ENCODE measurements around the gene NMNAT2. TPM values are rescaled to one million over a fixed set of nuclear protein-coding genes. Genes with fewer than 3 reads are reported as not detected.
"Not testable (repeated sequence)": the region's sequence is repeated elsewhere in the genome, so short reads cannot be mapped to it uniquely, and the experiment has no call there.

NMNAT2 gene
- polyA plus RNA-seq, 12 donors = 0.76 to 2.1 (median 1.6) TPM; not detected in 2

GRCh38 chr1:183288583-183288982, 129.6 kb downstream of the NMNAT2 start:
- DNase-seq = no peak

GRCh38 chr1:183287191-183287675, 130.9 kb downstream of the NMNAT2 start:
- DNase-seq = no peak

GRCh38 chr1:183285746-183286145, 132.4 kb downstream of the NMNAT2 start:
- no peak for DNase-seq

- no peak for DNase-seq
Observed at GRCh38 chr1:183285256-183285655, 132.9 kb downstream of the NMNAT2 start.

DNA sequence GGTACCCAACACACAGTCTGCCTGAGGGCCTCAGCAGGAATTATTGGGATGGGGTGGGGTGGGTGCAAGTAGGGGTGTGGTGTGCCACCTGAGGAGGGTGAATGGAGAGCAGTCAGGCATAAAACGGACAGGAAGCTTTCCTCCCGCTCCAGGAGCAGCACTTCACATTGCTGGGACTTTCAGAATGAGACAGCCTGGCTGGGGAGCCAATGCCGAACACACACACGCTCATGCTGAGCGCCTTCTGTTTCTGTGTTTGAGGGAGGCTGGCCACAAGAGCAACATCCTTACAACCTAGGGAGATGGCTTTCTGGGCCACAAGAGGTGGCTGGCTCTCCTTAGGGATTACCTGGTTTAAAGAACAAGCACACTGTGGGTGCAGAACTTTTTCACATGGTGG, 134.1 kb downstream of the NMNAT2 start:
- DNase-seq = no peak

GRCh38 chr1:183283286-183283685, 134.9 kb downstream of the NMNAT2 start:
- DNase-seq = no peak

DNA sequence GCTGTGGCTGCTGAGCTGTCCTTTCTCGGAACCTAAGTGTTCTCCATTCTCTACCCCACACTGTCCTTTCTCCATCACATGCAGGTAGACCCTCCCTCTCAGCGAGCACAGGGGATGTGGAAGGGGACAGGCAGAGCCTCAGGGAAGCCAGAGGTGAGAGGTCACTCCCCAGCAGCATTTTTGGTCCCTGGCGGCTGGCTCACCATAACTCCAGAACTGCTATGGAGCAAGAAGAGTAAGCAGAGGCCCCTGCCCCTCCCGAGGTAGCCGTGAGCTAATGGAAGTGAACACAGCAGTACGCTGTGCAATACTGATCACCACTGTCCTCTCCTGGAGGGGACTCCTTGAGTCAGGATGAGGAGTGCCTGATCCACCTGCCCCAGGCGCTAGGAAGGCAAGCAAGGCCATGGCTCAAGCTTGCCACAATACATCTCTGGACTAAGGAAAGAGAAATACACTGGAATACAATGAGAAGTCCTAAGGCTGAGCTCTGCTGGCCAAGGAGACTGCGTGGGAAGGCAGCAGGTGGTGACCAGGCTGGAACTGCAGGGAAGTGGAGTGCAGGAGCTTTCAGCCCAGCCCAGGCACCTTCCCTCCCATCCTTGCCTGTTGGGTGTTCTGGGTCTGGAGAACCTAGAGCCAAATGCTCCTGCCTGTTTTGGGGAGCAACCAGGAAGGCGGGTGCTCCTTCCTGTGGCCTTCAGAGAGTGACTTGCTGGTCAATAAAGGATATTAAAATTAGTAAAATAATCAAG, 135.9 kb downstream of the NMNAT2 start:
- DNase-seq = no peak

DNA sequence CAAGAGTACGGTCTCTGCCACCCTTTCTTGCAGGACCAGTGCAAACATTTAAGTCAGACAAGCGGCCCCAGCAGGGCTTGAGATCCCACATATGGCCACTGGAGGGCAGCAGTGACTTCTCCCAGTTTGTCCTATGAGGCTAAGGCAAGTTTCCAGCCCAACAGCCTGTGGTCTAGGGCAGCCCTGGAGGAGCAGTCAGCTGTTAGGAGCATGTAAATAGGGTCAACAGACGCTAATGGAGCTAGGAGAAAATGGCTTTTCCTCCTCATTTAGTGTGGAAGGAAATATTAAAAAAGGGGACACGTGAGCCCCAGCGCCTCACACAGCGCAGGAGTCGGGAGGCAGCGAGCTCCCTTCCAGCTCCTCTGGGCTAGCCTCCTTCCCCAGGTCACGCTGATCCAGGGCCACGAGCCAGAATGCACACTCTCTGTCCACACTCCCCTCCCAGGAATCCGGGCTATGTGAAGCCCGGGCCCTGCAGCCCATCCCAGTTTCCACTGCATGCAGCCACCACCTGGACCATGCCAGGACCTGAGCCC, 136.6 kb downstream of the NMNAT2 start:
- DNase-seq = peak; percentile 95

DNA sequence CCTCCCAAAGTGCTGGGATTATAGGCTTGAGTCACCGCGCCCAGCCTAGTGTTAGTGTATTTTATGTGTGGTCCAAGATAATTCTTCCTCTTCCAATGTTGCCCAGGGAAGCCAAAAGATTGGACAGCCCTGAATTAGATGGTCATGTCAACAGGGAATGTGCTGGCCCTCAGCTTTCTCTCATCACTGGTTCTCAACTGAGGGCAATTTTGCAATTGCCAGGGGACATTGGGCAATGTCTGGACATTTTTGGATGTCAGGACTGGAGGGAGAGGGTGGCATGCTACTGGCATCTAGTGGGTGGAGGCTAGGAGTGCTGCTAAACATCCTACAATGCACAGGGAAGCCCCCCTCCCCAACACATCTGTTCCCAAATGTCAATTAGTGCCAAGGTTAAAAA, 137.1 kb downstream of the NMNAT2 start:
- DNase-seq = no peak

GRCh38 chr1:183279835-183280234, 138.3 kb downstream of the NMNAT2 start:
- DNase-seq = no peak

DNA sequence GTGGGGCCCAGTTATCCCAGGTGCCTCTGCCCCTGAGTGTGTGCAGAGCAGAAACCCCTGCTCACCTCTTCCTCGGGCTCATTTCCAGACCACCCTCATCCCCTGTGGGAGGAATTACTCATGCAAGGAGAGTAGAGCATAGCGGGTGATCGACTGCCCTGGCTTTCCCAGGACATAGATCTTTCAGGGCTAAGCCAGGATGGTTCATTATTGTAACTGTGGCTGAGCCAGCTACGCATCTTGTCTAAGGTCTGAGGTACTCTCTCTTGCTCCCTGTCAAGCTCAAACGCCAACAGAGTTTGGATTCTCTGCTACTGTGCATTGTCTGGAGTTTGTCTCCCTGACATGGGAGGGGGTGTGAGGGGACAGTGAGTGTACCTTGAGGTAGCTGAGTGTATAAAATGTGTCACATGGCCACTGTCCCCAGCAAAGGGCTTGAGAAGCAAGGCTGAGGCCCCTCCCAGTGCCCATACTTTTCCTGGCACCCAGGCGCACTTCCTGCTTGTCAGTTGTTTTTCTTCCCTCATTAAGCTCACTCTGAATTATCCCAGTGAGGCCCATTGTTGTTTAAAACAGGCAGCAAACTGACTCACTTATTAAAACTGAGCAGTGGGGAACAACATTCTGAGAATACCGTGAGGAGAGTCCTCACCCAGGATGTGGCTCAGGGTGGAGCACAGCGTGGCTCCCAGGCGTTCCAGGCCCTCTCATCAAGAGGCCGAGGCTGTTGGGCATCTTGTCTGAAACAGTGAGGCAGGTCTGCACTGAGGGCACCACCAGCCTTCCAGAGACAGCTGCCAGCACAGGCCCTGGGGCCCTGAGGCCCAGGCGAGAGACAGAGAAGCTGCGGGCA, 139.2 kb downstream of the NMNAT2 start:
- DNase-seq = no peak

DNA sequence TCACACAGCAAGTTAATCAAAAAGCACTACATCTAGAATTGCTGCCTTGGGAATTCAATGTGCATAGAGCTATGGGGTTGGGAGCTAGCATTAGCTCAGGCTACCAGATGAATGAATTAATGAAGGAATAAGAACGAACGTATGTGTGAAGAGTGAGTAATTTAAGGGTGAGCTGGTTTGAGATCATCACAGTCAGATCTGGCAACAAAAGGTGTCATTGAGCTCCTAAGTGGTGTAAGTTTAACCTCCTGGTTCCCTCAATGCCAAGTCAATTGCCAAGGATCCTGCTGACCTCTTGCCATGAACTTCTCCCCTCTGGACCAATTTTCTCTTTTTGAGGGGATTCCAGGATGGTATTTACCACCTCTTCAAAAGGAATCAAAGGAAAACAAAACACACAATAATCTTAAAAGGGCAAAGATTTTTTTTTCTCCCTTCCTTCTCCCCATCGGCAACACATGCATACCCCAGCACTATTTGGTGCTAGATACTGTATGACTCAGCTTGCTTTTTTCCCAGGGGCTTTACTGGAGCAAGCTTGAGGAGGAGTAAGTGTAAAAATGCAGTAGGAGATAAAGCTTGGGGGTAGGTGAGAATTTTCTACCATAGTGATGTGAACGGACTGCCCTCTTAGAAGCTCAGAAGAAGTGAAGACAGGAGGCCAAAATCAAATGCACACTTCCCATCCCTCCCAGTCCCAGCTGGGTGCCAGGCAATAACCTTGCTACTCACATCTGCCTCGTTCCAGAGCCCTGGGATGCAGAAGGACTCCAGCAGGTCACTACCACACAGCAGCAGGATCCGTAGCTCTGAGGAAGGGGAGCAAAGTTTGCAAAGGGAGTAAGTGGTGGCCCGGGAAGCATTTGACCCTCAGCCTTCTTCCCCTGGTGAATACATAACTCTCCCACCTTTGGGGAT, 140.1 kb downstream of the NMNAT2 start:
- DNase-seq = no peak

DNA sequence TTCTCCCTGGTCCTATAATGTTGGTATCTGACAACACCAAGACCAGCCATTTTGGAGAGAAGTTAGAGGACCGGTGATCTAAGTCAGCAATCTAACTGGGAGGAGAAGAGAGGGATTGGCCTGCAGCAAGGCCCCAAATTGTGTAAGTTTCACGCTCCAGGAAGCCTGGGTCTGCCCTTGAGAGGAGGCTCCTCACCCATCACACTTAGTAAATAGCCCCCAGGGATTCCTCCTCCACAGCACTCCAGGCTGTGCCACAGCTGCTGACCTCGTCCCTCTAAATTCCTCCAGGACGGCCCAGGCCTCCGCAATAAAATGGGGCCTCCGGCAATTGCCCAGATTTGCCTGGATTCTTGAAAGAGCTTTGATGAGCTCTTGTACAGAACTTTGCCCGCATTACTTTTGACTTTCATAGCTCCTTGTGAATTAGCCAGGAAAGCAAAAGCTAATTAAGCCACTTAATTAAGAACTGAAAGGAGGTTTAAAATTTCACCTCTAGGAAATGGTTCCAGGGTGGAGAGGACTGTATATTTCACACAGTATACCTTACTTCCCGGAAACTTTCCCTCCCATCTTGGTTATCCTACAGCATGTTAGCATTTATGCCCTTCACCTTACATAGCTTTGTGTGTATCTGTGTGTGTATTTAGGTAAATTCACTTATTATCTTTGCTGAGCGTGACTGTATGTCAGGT, 141.6 kb downstream of the NMNAT2 start:
- no peak for DNase-seq

GRCh38 chr1:183275322-183275721, 142.9 kb downstream of the NMNAT2 start:
- DNase-seq = no peak

- no peak for DNase-seq
Observed at GRCh38 chr1:183274836-183275235, 143.3 kb downstream of the NMNAT2 start.

DNA sequence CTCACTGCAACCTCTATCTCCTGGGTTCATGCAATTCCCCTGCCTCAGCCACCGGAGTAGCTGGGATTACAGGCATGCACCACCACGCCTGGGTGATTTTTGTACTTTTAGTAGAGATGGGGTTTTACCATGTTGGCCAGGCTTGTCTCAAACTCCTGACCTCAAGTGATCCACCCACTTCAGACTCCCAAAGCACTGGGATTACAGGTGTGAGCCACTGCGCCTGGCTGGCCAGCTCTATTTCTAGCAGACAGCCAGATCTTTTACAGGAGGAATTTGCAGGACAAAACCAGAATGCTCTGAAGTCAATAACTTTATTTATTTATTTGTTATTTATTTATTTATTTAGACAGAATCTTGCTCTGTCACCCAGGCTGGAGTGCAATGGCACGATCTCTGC, 144.2 kb downstream of the NMNAT2 start:
- DNase-seq = not testable (repeated sequence)

DNA sequence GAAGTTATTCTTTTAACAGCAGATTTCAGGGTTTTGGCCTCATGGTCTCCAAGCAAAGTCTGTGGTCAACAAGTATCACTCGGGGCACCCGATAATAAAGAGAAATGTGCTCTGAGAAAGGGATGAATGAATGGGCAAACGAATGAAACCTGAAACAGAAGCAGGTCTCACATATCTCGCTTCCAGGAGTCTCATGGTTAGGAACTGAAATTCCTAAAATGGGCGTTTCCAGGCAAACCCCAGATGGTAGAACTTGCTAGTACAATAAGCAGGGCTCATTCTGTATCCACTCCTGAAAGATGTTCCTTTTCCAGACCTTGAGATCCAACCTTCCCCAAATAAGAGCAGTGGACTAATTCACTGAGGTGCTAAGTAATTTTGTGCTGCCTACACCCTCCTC, 144.9 kb downstream of the NMNAT2 start:
- no peak for DNase-seq

DNA sequence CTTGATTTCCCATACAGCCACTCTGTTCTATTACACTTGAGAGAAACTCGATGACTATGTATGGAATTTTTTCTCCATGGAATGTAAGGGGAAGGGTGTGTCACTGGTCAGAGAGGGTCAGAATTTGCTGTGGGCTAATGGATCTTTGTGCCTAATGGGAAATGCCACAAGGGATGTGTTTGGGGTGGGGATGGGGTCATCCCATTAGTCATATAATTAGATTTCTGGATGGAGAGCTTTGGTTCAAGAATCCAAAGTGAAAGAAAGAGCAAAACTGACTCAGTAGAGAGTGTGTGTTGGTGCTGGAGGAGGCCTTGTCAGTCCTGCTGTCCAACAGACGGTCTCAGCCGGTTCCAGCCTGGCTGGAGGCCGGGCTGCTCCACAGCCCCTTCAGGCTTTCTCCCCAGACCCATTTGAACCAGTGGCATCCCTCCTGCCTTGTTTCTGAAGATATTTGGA, 145.8 kb downstream of the NMNAT2 start:
- DNase-seq = no peak

- no peak for DNase-seq
Observed at GRCh38 chr1:183270541-183271141, 147.5 kb downstream of the NMNAT2 start.

Measured in muscle of arm (tissue), 12 donors.